Endothelial cell of umbilical vein (primary cell): ENCODE measurements around the gene CASP2. TPM values are rescaled to one million over a fixed set of nuclear protein-coding genes. Genes with fewer than 3 reads are reported as not detected.

Experiments
- BruUV-seq: library from RNA; stranded (reverse); fragments of 400-500 nt; replicated peaks from 2 replicates; lab custom pipeline; 2021; lab: Mats Ljungman, UMichigan
- CTCF ChIA-PET: fragments of 300-600, 350-600 bp; sonication (Branson Sonifier 250); formaldehyde crosslinking; loops from one replicate; lab custom pipeline; 2021; ENCODE audit warnings: antibody characterized with exemption, inconsistent platforms; lab: Charles Lee
- POLR2A ChIA-PET: fragments of 300-600, 350-600 bp; sonication (Branson Sonifier 250); formaldehyde crosslinking; loops from one replicate; lab custom pipeline; 2021; ENCODE audit warnings: antibody characterized with exemption, inconsistent platforms; lab: Charles Lee
- DNase-seq: peaks from one replicate; pipeline ENCODE4 v3.0.0-alpha.2; 2011; ENCODE audit warnings: low read depth, low spot score
- FAIRE-seq: peaks from 2 replicates; lab custom pipeline; 2011; peaks lifted over from hg19 to GRCh38; lab: Jason Lieb, UNC
- H2AFZ ChIP-seq: 2 replicates; pipeline ENCODE4 v1.6.0; 2012; ENCODE audit warnings: low read depth, low read length, control low read depth, inconsistent platforms
- H3K27ac ChIP-seq: 2 replicates; pipeline ENCODE4 v1.5.1; 2011; ENCODE audit warnings: low read depth, mild to moderate bottlenecking, control low read depth, low read length, moderate library complexity; ENCODE audit not compliant: insufficient read depth
- H3K27me3 ChIP-seq, 2 experiments: 2 replicates each; pipeline versions ENCODE4 v1.6.0 to v1.6.1; 2011; ENCODE audit warnings: low read length in 2 of 2, mixed read lengths in 1 of 2; ENCODE audit not compliant: control insufficient read depth in 2 of 2, insufficient read depth in 2 of 2
- H3K36me3 ChIP-seq, 2 experiments: 2 replicates in 1 of 2; 3 replicates in 1 of 2; pipeline ENCODE4 v1.5.1; 2011; ENCODE audit warnings: low read length in 2 of 2, mild to moderate bottlenecking in 1 of 2, moderate library complexity in 1 of 2; ENCODE audit not compliant: control insufficient read depth in 2 of 2, insufficient read depth in 2 of 2; ENCODE audit errors: extremely low read depth in 1 of 2
- H3K4me1 ChIP-seq: 3 replicates; pipeline ENCODE4 v1.5.1; 2011; ENCODE audit warnings: mild to moderate bottlenecking, low read length; ENCODE audit not compliant: control insufficient read depth, insufficient read depth; ENCODE audit errors: extremely low read depth
- H3K4me2 ChIP-seq: 2 replicates; pipeline ENCODE4 v1.6.1; 2011; ENCODE audit warnings: low read length, control low read depth, mixed read lengths; ENCODE audit not compliant: insufficient read depth
- H3K4me3 ChIP-seq, 3 experiments: fragments of 200-600 bp in 1 of 3; sonication (generic), shearing (Covaris generic) in 1 of 3; replicated peaks in 1 of 3; 2 replicates each; pipeline ENCODE4 v1.5.1; 2011 to 2016; ENCODE audit warnings: control low read depth in 3 of 3, low read length in 3 of 3, mild to moderate bottlenecking in 2 of 3, inconsistent platforms in 1 of 3, low read depth in 1 of 3, moderate library complexity in 1 of 3; ENCODE audit not compliant: insufficient read depth in 1 of 3
- H3K79me2 ChIP-seq: 2 replicates; pipeline ENCODE4 v1.6.0; 2012; ENCODE audit warnings: low read length, inconsistent platforms; ENCODE audit not compliant: control insufficient read depth, insufficient read depth
- H3K9ac ChIP-seq: replicated peaks from 2 replicates; pipeline ENCODE3; 2011; ENCODE audit warnings: low read length, control low read depth; ENCODE audit not compliant: insufficient read depth; ENCODE audit errors: extremely low read depth
- H3K9me1 ChIP-seq: replicated peaks from 3 replicates; pipeline ENCODE4 v1.6.0; 2011; ENCODE audit warnings: mild to moderate bottlenecking, low read length; ENCODE audit not compliant: control insufficient read depth, insufficient read depth; ENCODE audit errors: extremely low read depth
- H3K9me3 ChIP-seq: replicated peaks from 2 replicates; pipeline ENCODE4 v1.5.1; 2012; ENCODE audit warnings: low read length, inconsistent platforms; ENCODE audit not compliant: control insufficient read depth, insufficient read depth
- H4K20me1 ChIP-seq: replicated peaks from 2 replicates; pipeline ENCODE3; 2011; ENCODE audit warnings: mild to moderate bottlenecking, low read length; ENCODE audit not compliant: control insufficient read depth, insufficient read depth; ENCODE audit errors: extremely low read depth
- CTCF ChIP-seq, 2 donors: IDR thresholded peaks; 1 replicate in 1 of 2; 2 replicates in 1 of 2; pipeline ENCODE4 v1.5.1; 2011; ENCODE audit warnings: low read length in 2 of 2, mild to moderate bottlenecking in 2 of 2, moderate library complexity in 2 of 2, control low read depth in 1 of 2, inconsistent platforms in 1 of 2, low read depth in 1 of 2; ENCODE audit not compliant: insufficient read depth in 1 of 2; ENCODE audit errors: extremely low read depth in 1 of 2
- EZH2 ChIP-seq: IDR thresholded peaks from 2 replicates; pipeline ENCODE4 v1.6.1; 2012; ENCODE audit warnings: borderline replicate concordance, low read depth, mild to moderate bottlenecking, moderate library complexity, low read length, inconsistent platforms; ENCODE audit not compliant: severe bottlenecking
- FOS ChIP-seq: IDR thresholded peaks from 2 replicates; pipeline ENCODE4 v1.6.1; 2011; ENCODE audit warnings: mild to moderate bottlenecking, low read length, moderate library complexity, borderline replicate concordance; ENCODE audit not compliant: insufficient read depth
- GATA2 ChIP-seq: IDR thresholded peaks from 2 replicates; pipeline ENCODE4 v1.7.0; 2011; ENCODE audit warnings: low read depth, mild to moderate bottlenecking, moderate library complexity, mixed read lengths, low read length; ENCODE audit not compliant: insufficient read length, insufficient read depth
- JUN ChIP-seq: IDR thresholded peaks from 2 replicates; pipeline ENCODE4 v1.6.1; 2011; ENCODE audit warnings: borderline replicate concordance, low read depth; ENCODE audit not compliant: insufficient read length, insufficient read depth
- MAX ChIP-seq: IDR thresholded peaks from 2 replicates; pipeline ENCODE4 v1.6.1; 2011; ENCODE audit not compliant: insufficient read depth, insufficient read length
- MYC ChIP-seq: IDR thresholded peaks from one replicate; pipeline ENCODE4 v1.6.1; 2011; ENCODE audit warnings: mild to moderate bottlenecking, low read depth, low read length
- POLR2A ChIP-seq: IDR thresholded peaks from 2 replicates; pipeline ENCODE4 v1.6.1; 2012; ENCODE audit warnings: low read depth, mild to moderate bottlenecking, control low read depth, low read length
- POLR2AphosphoS5 ChIP-seq: IDR thresholded peaks from 2 replicates; pipeline ENCODE4 v1.6.1; 2012; ENCODE audit warnings: low read depth, mild to moderate bottlenecking, control low read depth, low read length, moderate library complexity; ENCODE audit not compliant: insufficient read depth
- dilution Hi-C: fragments of 300-500 bp; cut with MboI; formaldehyde crosslinking; loops from one replicate; pipeline ENCODE4 v1.15.0; 2019; ENCODE audit warnings: low sequenced_read_pairs; ENCODE audit not compliant: extremely low pct_ligation_motif_present
- intact Hi-C: fragments of 100-400 bp; cut with micrococcal nuclease; formaldehyde crosslinking; loops from one replicate; pipeline ENCODE4 v1.10.0; 2022
- polyA plus RNA-seq, 4 experiments: library from polyadenylated mRNA; depleted of rRNA in 3 of 4; stranded (reverse) in 3 of 4; unstranded in 1 of 4; fragments of >200 nt; gene quantifications; 2 replicates each; pipeline versions ENCODE4 v1.2.1 to v1.2.3, GENCODE V29; 2011 to 2012; ENCODE audit warnings: missing spikeins in 1 of 4
- total RNA-seq: library from RNA; stranded (reverse); gene quantifications from 2 replicates; pipeline ENCODE4 v1.2.3, GENCODE V29; 2021

CASP2 gene
- total and polyA plus RNA-seq, 2 donors (not counting 3 experiments of a cell fraction or from before 2014, with no cell fraction given), result 36.3 to 57.9 TPM

GRCh38 chr7:143351574-143351973, 63.4 kb downstream of the CASP2 start:
- Histone ChIP-seq H3K79me2 (no peaks in the 10 kb centered on the region), H3K4me3 (no peak overlapping the region), H3K4me2 (no peak overlapping the region), H2AFZ (no peak overlapping the region), H3K9me1 (no peaks in the 10 kb centered on the region), H4K20me1 (no peaks in the 10 kb centered on the region), H3K27me3 (peaks cover 10 to 21% of the 10 kb centered on the region in 2 experiments), H3K9ac (no peak overlapping the region), H3K9me3 (no peaks in the 10 kb centered on the region), H3K27ac (no peak overlapping the region), H3K36me3 (no peaks in the 10 kb centered on the region), H3K4me1 (no peaks in the 10 kb centered on the region)
- POLR2A ChIA-PET, result no interaction called here
- CTCF ChIA-PET, result no interaction called here
- BruUV-seq, result no TSS peak
- FAIRE-seq, result no peak
- dilution Hi-C loops (no loop called here), intact Hi-C loops (no loop called here)
- no peak for DNase-seq
- TF ChIP-seq MAX, result no peak
- no peak for TF ChIP-seq FOS
- no peak for TF ChIP-seq EZH2
- TF ChIP-seq MYC, result no peak
- no peak for TF ChIP-seq POLR2AphosphoS5
- TF ChIP-seq POLR2A, result no peak
- TF ChIP-seq CTCF (IDR thresholded peaks at IDR 0.05; ENCODE audit: extremely low read depth in 1 of 2, insufficient read depth in 1 of 2, low read depth in 1 of 2, low read length in 2 of 2), result no peak
- no peak for TF ChIP-seq GATA2
- no peak for TF ChIP-seq JUN
